ENCODE results near the gene MAT2A. TPM values are rescaled to one million over a fixed set of nuclear protein-coding genes. Genes with fewer than 3 reads are reported as not detected.

MAT2A gene
- total and polyA plus RNA-seq, 2 of the 8 experiments (the other 6 are each of a cell fraction or from before 2014, with no cell fraction given): 255 to 307 TPM

- no peak for TF ChIP-seq EGR1 (IDR thresholded peaks at IDR 0.05; ENCODE audit: borderline replicate concordance, low read depth, low read length)
Observed at GRCh38 chr2:85564144-85564563, 25.2 kb downstream of the MAT2A start (continued).

All from H1 (cell line).